H1 (cell line): ENCODE measurements around the gene MLN.

Source experiments
- CREB1 ChIP-seq: IDR thresholded peaks from 2 replicates; pipeline ENCODE4 v1.6.1; 2012; ENCODE audit warnings: inconsistent platforms
- EP300 ChIP-seq, 2 experiments: IDR thresholded peaks; 1 replicate in 1 of 2; 2 replicates in 1 of 2; pipeline ENCODE4 v1.6.1; 2011 to 2012; ENCODE audit warnings: low read depth in 2 of 2, low read length in 2 of 2, mild to moderate bottlenecking in 2 of 2, borderline replicate concordance in 1 of 2, inconsistent platforms in 1 of 2, moderate library complexity in 1 of 2
- JUN ChIP-seq: IDR thresholded peaks from 2 replicates; pipeline ENCODE4 v1.6.1; 2011; ENCODE audit warnings: low read depth, mild to moderate bottlenecking, improper control_type of control experiment, low read length
- JUND ChIP-seq: IDR thresholded peaks from 2 replicates; pipeline ENCODE4 v1.6.1; 2011; ENCODE audit warnings: mild to moderate bottlenecking, improper control_type of control experiment, low read length
- NRF1 ChIP-seq: IDR thresholded peaks from 2 replicates; pipeline ENCODE4 v1.6.1; 2011; ENCODE audit warnings: mild to moderate bottlenecking, low read depth, low read length, improper control_type of control experiment
- POLR2A ChIP-seq, 2 experiments: IDR thresholded peaks; 1 replicate in 1 of 2; 2 replicates in 1 of 2; pipeline ENCODE4 v1.6.1; 2011; ENCODE audit warnings: low read depth in 2 of 2, low read length in 2 of 2, mild to moderate bottlenecking in 2 of 2; ENCODE audit errors: control extremely low read depth in 1 of 2
- POLR2AphosphoS5 ChIP-seq: IDR thresholded peaks from 2 replicates; pipeline ENCODE4 v1.6.1; 2011; ENCODE audit warnings: low read depth, low read length
- RNF2 ChIP-seq: fragments of 200-900, 300-1000 bp; sonication (generic); IDR thresholded peaks from 2 replicates; pipeline ENCODE4 v1.7.1; 2016; ENCODE audit warnings: borderline replicate concordance, low read depth, mild to moderate bottlenecking, antibody characterized with exemption, low read length; ENCODE audit not compliant: poor library complexity, severe bottlenecking; ENCODE audit errors: missing control alignments
- SP1 ChIP-seq: IDR thresholded peaks from 2 replicates; pipeline ENCODE4 v1.6.1; 2011; ENCODE audit warnings: low read depth, low read length
- SUZ12 ChIP-seq: fragments of 200-600 bp; sonication (generic); IDR thresholded peaks from 2 replicates; pipeline ENCODE4 v1.6.1; 2012; ENCODE audit warnings: mild to moderate bottlenecking, inconsistent platforms, low read length, moderate library complexity, mixed read lengths
- YY1 ChIP-seq: IDR thresholded peaks from 2 replicates; pipeline ENCODE4 v1.6.1; 2011; ENCODE audit warnings: low read depth, mild to moderate bottlenecking, low read length
- TF ChIP-seq, protein P1 (sequence below), 3 experiments: IDR thresholded peaks; 1 replicate in 2 of 3; 2 replicates in 1 of 3; pipeline versions ENCODE4 v1.5.1 to v1.6.1; 2011; ENCODE audit warnings: low read length in 3 of 3, mild to moderate bottlenecking in 3 of 3, inconsistent platforms in 2 of 3, low read depth in 1 of 3, moderate library complexity in 1 of 3; ENCODE audit not compliant: insufficient read depth in 1 of 3; ENCODE audit errors: control extremely low read depth in 1 of 3
- TF ChIP-seq, protein P2 (sequence below): IDR thresholded peaks from 2 replicates; pipeline ENCODE4 v1.6.1; 2012; ENCODE audit warnings: low read length, inconsistent platforms

DNA sequence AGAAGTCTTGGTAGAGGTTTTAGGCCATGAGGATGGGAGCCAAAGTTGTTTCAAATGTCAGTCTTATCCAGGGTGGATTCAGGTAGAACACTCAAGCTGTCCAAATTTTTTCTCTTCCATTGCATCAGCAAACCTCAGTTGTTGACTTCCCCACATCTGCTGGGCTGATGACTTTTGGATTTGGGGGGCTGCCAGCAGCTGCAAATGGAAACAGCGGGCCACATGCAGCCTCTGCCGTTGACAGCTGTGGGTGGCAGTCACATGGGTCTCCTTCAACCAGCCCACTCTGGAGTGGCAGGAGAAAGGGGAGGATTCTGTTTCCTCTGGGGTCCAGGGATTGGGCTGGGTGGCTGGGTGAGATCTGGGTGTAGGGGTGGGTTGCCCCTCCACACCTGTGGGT lies 5.8 kb upstream of the MLN start:
- TF ChIP-seq, protein P1, sequence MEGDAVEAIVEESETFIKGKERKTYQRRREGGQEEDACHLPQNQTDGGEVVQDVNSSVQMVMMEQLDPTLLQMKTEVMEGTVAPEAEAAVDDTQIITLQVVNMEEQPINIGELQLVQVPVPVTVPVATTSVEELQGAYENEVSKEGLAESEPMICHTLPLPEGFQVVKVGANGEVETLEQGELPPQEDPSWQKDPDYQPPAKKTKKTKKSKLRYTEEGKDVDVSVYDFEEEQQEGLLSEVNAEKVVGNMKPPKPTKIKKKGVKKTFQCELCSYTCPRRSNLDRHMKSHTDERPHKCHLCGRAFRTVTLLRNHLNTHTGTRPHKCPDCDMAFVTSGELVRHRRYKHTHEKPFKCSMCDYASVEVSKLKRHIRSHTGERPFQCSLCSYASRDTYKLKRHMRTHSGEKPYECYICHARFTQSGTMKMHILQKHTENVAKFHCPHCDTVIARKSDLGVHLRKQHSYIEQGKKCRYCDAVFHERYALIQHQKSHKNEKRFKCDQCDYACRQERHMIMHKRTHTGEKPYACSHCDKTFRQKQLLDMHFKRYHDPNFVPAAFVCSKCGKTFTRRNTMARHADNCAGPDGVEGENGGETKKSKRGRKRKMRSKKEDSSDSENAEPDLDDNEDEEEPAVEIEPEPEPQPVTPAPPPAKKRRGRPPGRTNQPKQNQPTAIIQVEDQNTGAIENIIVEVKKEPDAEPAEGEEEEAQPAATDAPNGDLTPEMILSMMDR (IDR thresholded peaks at IDR 0.05; ENCODE audit: control extremely low read depth in 1 of 3, insufficient read depth in 1 of 3, low read depth in 1 of 3, low read length in 3 of 3), result no peak
- TF ChIP-seq SP1 (no peak), JUND (no peak), SUZ12 (no peak), POLR2AphosphoS5 (no peak), NRF1 (no peak), RNF2 (no peak), YY1 (no peak), EP300 (IDR thresholded peaks at IDR 0.05; ENCODE audit: borderline replicate concordance in 1 of 2, low read depth in 2 of 2, low read length in 2 of 2) (no peak), JUN (no peak), POLR2A (IDR thresholded peaks at IDR 0.05; ENCODE audit: control extremely low read depth in 1 of 2, low read depth in 2 of 2, low read length in 2 of 2) (no peak), CREB1 (no peak)
- TF ChIP-seq, protein P2, sequence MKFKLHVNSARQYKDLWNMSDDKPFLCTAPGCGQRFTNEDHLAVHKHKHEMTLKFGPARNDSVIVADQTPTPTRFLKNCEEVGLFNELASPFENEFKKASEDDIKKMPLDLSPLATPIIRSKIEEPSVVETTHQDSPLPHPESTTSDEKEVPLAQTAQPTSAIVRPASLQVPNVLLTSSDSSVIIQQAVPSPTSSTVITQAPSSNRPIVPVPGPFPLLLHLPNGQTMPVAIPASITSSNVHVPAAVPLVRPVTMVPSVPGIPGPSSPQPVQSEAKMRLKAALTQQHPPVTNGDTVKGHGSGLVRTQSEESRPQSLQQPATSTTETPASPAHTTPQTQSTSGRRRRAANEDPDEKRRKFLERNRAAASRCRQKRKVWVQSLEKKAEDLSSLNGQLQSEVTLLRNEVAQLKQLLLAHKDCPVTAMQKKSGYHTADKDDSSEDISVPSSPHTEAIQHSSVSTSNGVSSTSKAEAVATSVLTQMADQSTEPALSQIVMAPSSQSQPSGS, result no peak
